ENCODE data around the gene MYMK.
A peak's percentile ranks its signal among the peaks of the same experiment; 100 is the strongest.

Gene MYMK

GRCh38 chr9:133521122-133522072 is 3.4 kb downstream of the MYMK start:
- H3K4me3 ChIP-seq, result no peak overlapping the region
- H3K9ac ChIP-seq, result 0 out of 22 replicates have a peak overlapping the region, but pooled peaks of 1 of the 11 experiments have one; percentile 2
- no peak overlapping the region for H3K27ac ChIP-seq
- peak overlapping the region in 9 of 11 experiments; percentile 20 to 61 (median 51); a peak in 16 of 22 replicates for H3K4me2 ChIP-seq
- H3K27me3 ChIP-seq, result no peaks in the 10 kb centered on the region
- no peaks in the 10 kb centered on the region for H3K9me3 ChIP-seq (replicated peaks in 1 of 11)
- peaks cover 0 to 10% (median 0%) of the 10 kb centered on the region in 11 experiments; a peak in 3 of 22 replicates for H4K20me1 ChIP-seq
- TF ChIP-seq Cebpa-rat (IDR thresholded peaks at IDR 0.05), result no peak
- peaks cover 9 to 34% (median 21%) of the 10 kb centered on the region in 10 experiments; a peak in 19 of 20 replicates for H3K4me1 ChIP-seq
- H3K36me3 ChIP-seq, result no peaks in the 10 kb centered on the region

GRCh38 chr9:133520121-133520835 is 4.5 kb downstream of the MYMK start:
- Histone ChIP-seq H3K9ac (no peak overlapping the region), H3K27ac (no peak overlapping the region), H3K4me1 (peaks cover 8 to 32% (median 19%) of the 10 kb centered on the region in 10 experiments; a peak in 18 of 20 replicates), H3K27me3 (no peaks in the 10 kb centered on the region), H3K9me3 (replicated peaks in 1 of 11) (no peaks in the 10 kb centered on the region), H3K36me3 (no peaks in the 10 kb centered on the region), H4K20me1 (peaks cover 0 to 10% (median 0%) of the 10 kb centered on the region in 11 experiments; a peak in 3 of 22 replicates), H3K4me3 (no peak overlapping the region), H3K4me2 (peak overlapping the region in 1 of 11 experiments; percentile 24; a peak in 1 of 22 replicates)
- TF ChIP-seq Cebpa-rat (IDR thresholded peaks at IDR 0.05), result no peak

GRCh38 chr9:133519693-133520092 is 5.1 kb downstream of the MYMK start:
- H3K9me3 ChIP-seq (replicated peaks in 1 of 11), result no peaks in the 10 kb centered on the region
- H3K36me3 ChIP-seq, result no peaks in the 10 kb centered on the region
- no peak overlapping the region for H3K4me2 ChIP-seq
- H3K4me3 ChIP-seq, result no peak overlapping the region
- H3K4me1 ChIP-seq, result peaks cover 8 to 36% (median 20%) of the 10 kb centered on the region in 10 experiments; a peak in 18 of 20 replicates
- H3K27ac ChIP-seq, result no peak overlapping the region
- H3K9ac ChIP-seq, result no peak overlapping the region
- H3K27me3 ChIP-seq, result no peaks in the 10 kb centered on the region
- TF ChIP-seq Cebpa-rat (IDR thresholded peaks at IDR 0.05), result no peak
- H4K20me1 ChIP-seq, result peaks cover 0 to 10% (median 0%) of the 10 kb centered on the region in 11 experiments; a peak in 3 of 22 replicates

- Histone ChIP-seq H3K27ac (no peak overlapping the region), H3K36me3 (no peaks in the 10 kb centered on the region), H3K9me3 (replicated peaks in 1 of 11) (no peaks in the 10 kb centered on the region), H4K20me1 (peaks cover 0 to 10% (median 0%) of the 10 kb centered on the region in 11 experiments; a peak in 3 of 22 replicates), H3K4me1 (peaks cover 8 to 38% (median 22%) of the 10 kb centered on the region in 10 experiments; a peak in 18 of 20 replicates), H3K4me2 (no peak overlapping the region), H3K9ac (no peak overlapping the region), H3K27me3 (no peaks in the 10 kb centered on the region), H3K4me3 (no peak overlapping the region)
- TF ChIP-seq Cebpa-rat (IDR thresholded peaks at IDR 0.05), result no peak
Measured at GRCh38 chr9:133518706-133519449, 5.9 kb downstream of the MYMK start.

- Histone ChIP-seq H3K27me3 (no peaks in the 10 kb centered on the region), H3K27ac (no peak overlapping the region), H3K4me3 (no peak overlapping the region), H3K4me2 (no peak overlapping the region), H3K36me3 (no peaks in the 10 kb centered on the region), H3K4me1 (peaks cover 8 to 38% (median 22%) of the 10 kb centered on the region in 10 experiments; a peak in 18 of 20 replicates), H3K9me3 (replicated peaks in 1 of 11) (no peaks in the 10 kb centered on the region), H4K20me1 (peaks cover 0 to 10% (median 0%) of the 10 kb centered on the region in 11 experiments; a peak in 3 of 22 replicates), H3K9ac (no peak overlapping the region)
- no peak for TF ChIP-seq Cebpa-rat (IDR thresholded peaks at IDR 0.05)
Measured at GRCh38 chr9:133518200-133518599, 6.6 kb downstream of the MYMK start.

- Histone ChIP-seq H3K4me3 (no peak overlapping the region), H3K4me1 (peaks cover 7 to 33% (median 17%) of the 10 kb centered on the region in 10 experiments; a peak in 18 of 20 replicates), H3K36me3 (no peaks in the 10 kb centered on the region), H3K9me3 (replicated peaks in 1 of 11) (no peaks in the 10 kb centered on the region), H3K9ac (no peak overlapping the region), H3K27ac (no peak overlapping the region), H3K27me3 (no peaks in the 10 kb centered on the region), H4K20me1 (peaks cover 0 to 8% (median 0%) of the 10 kb centered on the region in 11 experiments; a peak in 3 of 22 replicates), H3K4me2 (no peak overlapping the region)
- no peak for TF ChIP-seq Cebpa-rat (IDR thresholded peaks at IDR 0.05)
Measured at GRCh38 chr9:133517711-133518110, 7.0 kb downstream of the MYMK start.

- H4K20me1 ChIP-seq, result peaks cover 0 to 7% (median 0%) of the 10 kb centered on the region in 11 experiments; a peak in 2 of 22 replicates
- peaks cover 0 to 26% (median 9%) of the 10 kb centered on the region in 10 experiments; a peak in 16 of 20 replicates for H3K4me1 ChIP-seq
- no peak for TF ChIP-seq Cebpa-rat (IDR thresholded peaks at IDR 0.05)
- H3K4me3 ChIP-seq, result no peak overlapping the region
- no peaks in the 10 kb centered on the region for H3K36me3 ChIP-seq
- H3K27me3 ChIP-seq, result no peaks in the 10 kb centered on the region
- H3K9ac ChIP-seq, result no peak overlapping the region
- H3K4me2 ChIP-seq, result no peak overlapping the region
- no peaks in the 10 kb centered on the region for H3K9me3 ChIP-seq (replicated peaks in 1 of 11)
- H3K27ac ChIP-seq, result no peak overlapping the region
Measured at GRCh38 chr9:133516961-133517350, 7.8 kb downstream of the MYMK start.

GRCh38 chr9:133516256-133516960 is 8.4 kb downstream of the MYMK start:
- H3K27ac ChIP-seq, result no peak overlapping the region
- no peaks in the 10 kb centered on the region for H3K27me3 ChIP-seq
- no peak for TF ChIP-seq Cebpa-rat (IDR thresholded peaks at IDR 0.05)

More at GRCh38 chr9:133516256-133516960, 8.4 kb downstream of the MYMK start:
- Histone ChIP-seq H4K20me1 (peaks cover 0 to 4% (median 0%) of the 10 kb centered on the region in 11 experiments; a peak in 2 of 22 replicates), H3K36me3 (no peaks in the 10 kb centered on the region), H3K4me1 (peaks cover 0 to 20% (median 5%) of the 10 kb centered on the region in 10 experiments; a peak in 9 of 20 replicates), H3K9me3 (replicated peaks in 1 of 11) (no peaks in the 10 kb centered on the region), H3K4me3 (no peak overlapping the region), H3K4me2 (no peak overlapping the region), H3K9ac (no peak overlapping the region)

Data from BLaER1 treated with 17β-estradiol and CSF1 and Interleukin-3, amounts not matched to agents 10 nM and 100 nM (cell line).